Central memory CD8-positive, alpha-beta T cell (primary cell): ENCODE data around the gene ASAP2.

ENCODE experiments used
- ATAC-seq: fragments of 150-1000 bp; cut with Tn5 transposase; replicated peaks from 2 replicates; pipeline ENCODE4 v1.10.0; 2022; ENCODE audit warnings: mild to moderate bottlenecking, moderate FRiP score, moderate number of reproducible peaks; ENCODE audit not compliant: poor library complexity, severe bottlenecking; ENCODE audit errors: extremely low read depth
- DNase-seq, 2 donors: peaks; one replicate each; pipeline ENCODE4 v3.0.0; 2021; ENCODE audit warnings: low spot score in 2 of 2
- H3K27ac Mint-ChIP-seq: one replicate; pipeline ENCODE4 v1.8.0; 2022; ENCODE audit warnings: low read depth, mild to moderate bottlenecking, moderate library complexity, mixed read lengths
- H3K27me3 Mint-ChIP-seq: one replicate; pipeline ENCODE4 v1.8.0; 2022; ENCODE audit warnings: mixed read lengths
- H3K36me3 Mint-ChIP-seq: one replicate; pipeline ENCODE4 v1.8.0; 2022; ENCODE audit warnings: mild to moderate bottlenecking, moderate library complexity, mixed read lengths; ENCODE audit not compliant: insufficient read depth
- H3K4me1 Mint-ChIP-seq: one replicate; pipeline ENCODE4 v1.8.0; 2022; ENCODE audit warnings: mixed read lengths
- H3K4me3 Mint-ChIP-seq: one replicate; pipeline ENCODE4 v1.8.0; 2022; ENCODE audit warnings: mild to moderate bottlenecking, moderate library complexity, mixed read lengths
- H3K9me3 Mint-ChIP-seq: one replicate; pipeline ENCODE4 v1.8.0; 2022; ENCODE audit warnings: mixed read lengths

The ASAP2 gene

DNA sequence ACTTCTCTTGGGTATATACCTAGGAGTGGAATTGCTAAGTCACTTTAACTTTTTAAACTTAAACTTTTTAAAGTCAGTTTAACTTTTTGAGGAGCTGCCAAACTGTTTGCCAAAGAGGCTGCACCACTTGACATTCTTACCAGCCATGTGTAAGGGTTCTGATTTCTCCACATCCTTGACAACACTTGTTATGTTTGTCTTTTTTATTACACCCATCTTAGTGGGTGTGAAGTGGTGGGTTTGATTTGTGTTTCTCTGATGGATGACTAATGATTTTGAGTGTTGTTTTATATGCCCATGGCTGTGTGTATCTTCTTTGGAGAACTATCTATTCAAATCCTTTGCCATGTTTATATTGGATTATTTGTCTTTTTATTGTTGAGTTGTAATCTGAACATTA is 13.6 kb downstream of the ASAP2 start:
- Mint-ChIP-seq H3K9me3 (no peaks in the 10 kb centered on the region), H3K27me3 (peaks cover 54% of the 10 kb centered on the region), H3K27ac (no peak overlapping the region), H3K4me1 (peaks cover 7% of the 10 kb centered on the region), H3K36me3 (no peaks in the 10 kb centered on the region), H3K4me3 (no peak overlapping the region)
- DNase-seq (no peak), ATAC-seq (no peak)

- Mint-ChIP-seq H3K27ac (no peak overlapping the region), H3K36me3 (no peaks in the 10 kb centered on the region), H3K4me1 (peaks cover under 1% of the 10 kb centered on the region), H3K9me3 (no peaks in the 10 kb centered on the region), H3K27me3 (peaks cover 57% of the 10 kb centered on the region), H3K4me3 (no peak overlapping the region)
- no peak for ATAC-seq
- DNase-seq, result no peak
Observed at GRCh38 chr2:9221223-9221622, 14.6 kb downstream of the ASAP2 start.

GRCh38 chr2:9222239-9222892 is 15.8 kb downstream of the ASAP2 start:
- H3K4me1 Mint-ChIP-seq, result no peaks in the 10 kb centered on the region
- no peaks in the 10 kb centered on the region for H3K36me3 Mint-ChIP-seq
- ATAC-seq (no peak), DNase-seq (no peak)
- no peak overlapping the region for H3K4me3 Mint-ChIP-seq
- no peaks in the 10 kb centered on the region for H3K9me3 Mint-ChIP-seq
- H3K27me3 Mint-ChIP-seq, result peaks cover 62% of the 10 kb centered on the region
- no peak overlapping the region for H3K27ac Mint-ChIP-seq

GRCh38 chr2:9222893-9223287 is 16.3 kb downstream of the ASAP2 start:
- Mint-ChIP-seq H3K4me1 (no peaks in the 10 kb centered on the region), H3K27ac (no peak overlapping the region), H3K36me3 (no peaks in the 10 kb centered on the region), H3K27me3 (peaks cover 62% of the 10 kb centered on the region), H3K9me3 (no peaks in the 10 kb centered on the region), H3K4me3 (no peak overlapping the region)
- no peak for ATAC-seq
- DNase-seq, result no peak

DNA sequence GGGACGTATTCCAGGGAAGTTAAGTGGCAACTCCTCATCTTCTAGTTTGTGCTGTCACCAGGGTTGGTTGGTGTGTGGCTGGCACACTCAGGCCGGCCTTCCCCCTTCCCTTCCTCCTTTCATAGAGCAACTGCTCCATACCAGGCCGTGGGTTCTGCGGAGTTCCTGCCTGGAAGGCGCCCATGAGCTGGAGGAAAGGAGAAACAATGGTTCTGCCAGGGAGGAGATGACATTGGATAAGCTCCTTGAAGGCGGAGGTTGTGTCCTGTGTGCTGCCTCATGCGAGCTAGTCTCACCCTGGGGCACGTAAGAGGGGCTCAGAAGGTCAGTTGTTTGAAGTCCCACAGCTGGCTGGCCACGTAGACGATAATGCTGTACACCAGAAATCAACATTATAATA is 19.2 kb downstream of the ASAP2 start:
- Mint-ChIP-seq H3K36me3 (no peaks in the 10 kb centered on the region), H3K4me3 (no peak overlapping the region), H3K27ac (no peak overlapping the region), H3K9me3 (no peaks in the 10 kb centered on the region), H3K27me3 (peaks cover 74% of the 10 kb centered on the region), H3K4me1 (no peaks in the 10 kb centered on the region)
- ATAC-seq, result no peak
- no peak for DNase-seq

- Mint-ChIP-seq H3K4me1 (no peaks in the 10 kb centered on the region), H3K27ac (no peak overlapping the region), H3K36me3 (no peaks in the 10 kb centered on the region), H3K9me3 (no peaks in the 10 kb centered on the region), H3K27me3 (peaks cover 78% of the 10 kb centered on the region), H3K4me3 (no peak overlapping the region)
- ATAC-seq (no peak), DNase-seq (no peak)
Observed at GRCh38 chr2:9226458-9227380, 20.1 kb downstream of the ASAP2 start.

GRCh38 chr2:9228088-9228751 is 21.6 kb downstream of the ASAP2 start:
- H3K27ac Mint-ChIP-seq, result no peak overlapping the region
- ATAC-seq (no peak), DNase-seq (no peak)
- H3K9me3 Mint-ChIP-seq, result no peaks in the 10 kb centered on the region
- H3K36me3 Mint-ChIP-seq, result no peaks in the 10 kb centered on the region
- H3K4me3 Mint-ChIP-seq, result no peak overlapping the region
- H3K4me1 Mint-ChIP-seq, result no peaks in the 10 kb centered on the region
- H3K27me3 Mint-ChIP-seq, result peaks cover 82% of the 10 kb centered on the region

DNA sequence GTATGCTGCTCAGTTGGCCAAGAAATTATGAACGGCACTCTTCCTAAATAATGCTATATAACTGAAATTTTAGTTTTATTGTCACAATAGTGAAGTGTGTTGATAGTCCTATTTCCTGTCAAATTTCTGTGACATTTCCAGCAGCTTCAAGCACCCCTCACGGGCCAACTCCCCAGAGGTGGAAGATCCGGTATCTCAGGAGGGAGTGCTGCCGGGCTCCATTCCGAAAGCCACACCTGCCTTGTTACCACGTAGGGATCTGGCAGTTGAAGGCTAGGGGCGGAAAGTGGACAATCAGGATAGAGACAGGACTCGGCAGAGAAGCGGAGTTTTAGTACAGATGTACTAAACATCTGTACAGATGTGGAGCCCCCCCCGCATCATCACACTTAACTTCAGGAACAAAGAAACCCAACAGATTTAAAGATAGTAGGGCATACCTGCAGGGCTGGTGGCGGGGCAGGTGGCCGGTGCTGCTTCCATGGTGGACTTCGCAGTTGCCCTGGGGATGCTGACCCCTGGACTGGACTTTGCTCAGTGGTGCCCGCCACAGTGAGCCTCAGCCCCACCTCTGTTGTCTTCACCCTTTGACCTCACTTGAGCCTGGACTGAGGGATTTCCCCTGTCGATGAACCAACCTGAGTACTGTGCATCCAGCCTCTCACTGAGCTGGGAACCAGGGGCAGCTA is 22.3 kb downstream of the ASAP2 start:
- no peak overlapping the region for H3K4me3 Mint-ChIP-seq
- DNase-seq (no peak), ATAC-seq (no peak)
- H3K36me3 Mint-ChIP-seq, result no peaks in the 10 kb centered on the region
- peaks cover 82% of the 10 kb centered on the region for H3K27me3 Mint-ChIP-seq
- no peak overlapping the region for H3K27ac Mint-ChIP-seq
- no peaks in the 10 kb centered on the region for H3K4me1 Mint-ChIP-seq
- no peaks in the 10 kb centered on the region for H3K9me3 Mint-ChIP-seq

DNA sequence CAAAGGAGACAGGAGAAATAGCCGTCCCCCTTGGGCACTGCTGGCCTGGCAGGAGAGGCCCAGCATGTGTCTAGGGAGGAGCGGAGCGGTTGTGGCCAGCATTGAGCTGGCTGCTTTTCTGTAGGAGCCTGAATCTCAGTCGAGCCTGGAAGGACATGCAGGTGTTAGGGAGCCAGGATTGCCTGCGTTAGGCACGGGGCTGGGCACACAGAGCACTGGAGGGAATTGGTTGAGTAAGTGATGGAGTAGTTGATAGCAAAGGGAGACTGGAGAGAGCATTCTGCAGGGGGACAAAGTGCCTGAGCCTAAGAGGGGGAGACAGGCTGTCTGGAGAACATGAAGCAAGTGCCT is 22.8 kb downstream of the ASAP2 start:
- no peaks in the 10 kb centered on the region for H3K36me3 Mint-ChIP-seq
- H3K4me1 Mint-ChIP-seq, result no peaks in the 10 kb centered on the region
- no peak for DNase-seq
- no peak overlapping the region for H3K4me3 Mint-ChIP-seq
- no peak overlapping the region for H3K27ac Mint-ChIP-seq
- no peak for ATAC-seq
- peaks cover 82% of the 10 kb centered on the region for H3K27me3 Mint-ChIP-seq
- no peaks in the 10 kb centered on the region for H3K9me3 Mint-ChIP-seq

DNA sequence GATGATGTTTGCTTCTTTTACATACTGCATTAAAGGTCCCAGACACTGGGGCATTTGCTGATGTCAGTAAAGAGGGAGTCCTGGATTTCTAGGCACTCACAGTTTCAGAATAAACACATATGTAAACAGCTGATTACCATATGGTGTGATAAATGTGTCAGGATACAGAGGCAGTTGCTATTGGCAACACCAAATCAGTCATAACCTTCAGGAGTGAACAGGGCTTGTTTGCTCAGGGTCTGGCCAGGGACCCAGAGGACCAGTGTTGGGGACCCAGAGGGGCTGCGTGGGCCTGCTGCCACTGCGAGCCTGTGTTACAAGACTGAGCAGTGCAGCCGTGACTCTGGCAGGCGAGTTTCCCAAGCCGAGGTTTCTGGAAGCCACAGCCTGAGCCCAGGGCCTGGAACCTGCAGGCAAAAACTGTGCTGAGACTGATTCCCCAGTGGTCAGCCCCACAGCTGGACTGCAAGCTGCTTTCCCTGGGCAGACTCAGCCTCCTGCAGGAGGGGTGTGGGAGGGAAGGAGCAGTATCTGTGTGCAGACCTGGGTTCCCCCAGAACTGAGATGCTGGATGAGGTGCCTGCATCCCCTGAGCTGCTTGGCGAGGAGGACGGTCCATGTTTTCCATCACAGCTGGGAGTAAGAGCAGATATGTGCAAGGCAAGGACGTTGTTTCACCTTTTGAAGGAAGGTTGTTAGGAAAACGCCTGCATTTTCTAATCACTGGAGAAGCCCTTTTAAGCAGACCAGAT is 23.6 kb downstream of the ASAP2 start:
- DNase-seq, result no peak
- H3K27ac Mint-ChIP-seq, result no peak overlapping the region
- no peaks in the 10 kb centered on the region for H3K36me3 Mint-ChIP-seq
- no peak for ATAC-seq
- peaks cover 86% of the 10 kb centered on the region for H3K27me3 Mint-ChIP-seq
- H3K4me3 Mint-ChIP-seq, result no peak overlapping the region
- no peaks in the 10 kb centered on the region for H3K9me3 Mint-ChIP-seq
- H3K4me1 Mint-ChIP-seq, result no peaks in the 10 kb centered on the region

DNA sequence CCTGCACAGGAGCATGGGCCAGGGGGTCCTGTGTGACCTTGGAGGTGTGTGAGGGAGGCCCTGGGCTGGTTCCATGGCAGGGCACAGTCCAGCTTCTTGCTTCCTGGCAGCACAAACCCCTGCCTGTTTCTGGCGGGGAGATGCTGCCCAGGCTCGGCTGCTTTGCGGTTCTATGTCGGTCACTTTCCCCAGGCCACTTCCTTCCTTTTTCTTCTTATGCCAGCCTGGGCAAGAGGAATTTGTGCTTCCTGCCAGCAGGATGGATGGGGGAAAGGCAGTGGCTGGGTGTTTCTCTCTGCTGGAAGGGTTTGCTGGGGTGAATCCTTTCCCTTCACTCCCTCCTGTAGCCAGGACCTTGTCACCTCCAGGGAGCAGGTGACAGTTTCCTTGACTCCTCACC is 24.3 kb downstream of the ASAP2 start:
- no peaks in the 10 kb centered on the region for H3K36me3 Mint-ChIP-seq
- H3K27me3 Mint-ChIP-seq, result peaks cover 83% of the 10 kb centered on the region
- no peaks in the 10 kb centered on the region for H3K9me3 Mint-ChIP-seq
- H3K4me1 Mint-ChIP-seq, result no peaks in the 10 kb centered on the region
- H3K27ac Mint-ChIP-seq, result no peak overlapping the region
- H3K4me3 Mint-ChIP-seq, result no peak overlapping the region
- ATAC-seq, result no peak
- DNase-seq, result no peak
